Body of pancreas (tissue), 4 donors: ENCODE data around the gene FAM169A.

Experiments
- CTCF ChIP-seq, 7 experiments: fragments of 450-650 bp in 4 of 7; fragments of 200-600 bp in 3 of 7; sonication (generic) in 3 of 7; IDR thresholded peaks; one replicate each; pipeline ENCODE4 v1.5.1; 2016 to 2019; ENCODE audit warnings: antibody characterized with exemption in 7 of 7
- POLR2A ChIP-seq, 3 donors: fragments of 450-650 bp; IDR thresholded peaks; one replicate each; pipeline ENCODE4 v1.6.1; 2016; ENCODE audit warnings: antibody characterized with exemption in 3 of 3, mild to moderate bottlenecking in 2 of 3

- no peak for TF ChIP-seq CTCF (IDR thresholded peaks at IDR 0.05)
- TF ChIP-seq POLR2A (IDR thresholded peaks at IDR 0.05) = no peak
These were observed 14.4 kb downstream of the FAM169A start for GRCh38 chr5:74851684-74852353.
